Loucy (cell line): ENCODE data around the gene ASPDH.

ENCODE experiments used
- H2AFZ ChIP-seq: fragments of 200-600 bp; sonication (generic); 2 replicates; pipeline ENCODE4 v1.6.0; 2016; ENCODE audit warnings: antibody characterized with exemption, mild to moderate bottlenecking, low read length, moderate library complexity
- H3F3A ChIP-seq: fragments of 200-600 bp; 2 replicates; pipeline ENCODE4 v1.6.0; 2016; ENCODE audit warnings: antibody characterized with exemption, low read depth, mild to moderate bottlenecking
- H3K27me3 ChIP-seq: fragments of 200-600 bp; sonication (generic); 2 replicates; pipeline ENCODE4 v1.6.1; 2014; ENCODE audit warnings: low read length, mild to moderate bottlenecking; ENCODE audit not compliant: insufficient read depth, poor library complexity, severe bottlenecking
- H3K36me3 ChIP-seq: fragments of 200-600 bp; sonication (generic); 2 replicates; pipeline ENCODE4 v1.6.1; 2016; ENCODE audit warnings: low read length; ENCODE audit not compliant: insufficient read depth
- H3K4me1 ChIP-seq: fragments of 200-600 bp; sonication (generic); 2 replicates; pipeline ENCODE4 v1.5.1; 2014; ENCODE audit warnings: low read length, mild to moderate bottlenecking; ENCODE audit not compliant: insufficient read depth, poor library complexity, severe bottlenecking
- H3K4me2 ChIP-seq: fragments of 200-600 bp; sonication (generic); 2 replicates; pipeline ENCODE4 v1.6.0; 2014; ENCODE audit warnings: antibody characterized with exemption, low read length, low read depth, mild to moderate bottlenecking; ENCODE audit not compliant: poor library complexity, severe bottlenecking
- H3K4me3 ChIP-seq: fragments of 200-600 bp; sonication (generic); 2 replicates; pipeline ENCODE4 v1.5.1; 2014; ENCODE audit warnings: low read length, mild to moderate bottlenecking, mixed read lengths; ENCODE audit not compliant: poor library complexity, severe bottlenecking
- H3K79me2 ChIP-seq: fragments of 200-600 bp; sonication (generic); 2 replicates; pipeline ENCODE4 v1.6.1; 2014; ENCODE audit warnings: low read length; ENCODE audit not compliant: insufficient read depth
- H3K9ac ChIP-seq: fragments of 200-600 bp; sonication (generic); 2 replicates; pipeline ENCODE4 v1.6.0; 2014; ENCODE audit warnings: mild to moderate bottlenecking, low read depth, low read length, moderate library complexity; ENCODE audit not compliant: poor library complexity, severe bottlenecking
- H3K9me2 ChIP-seq: fragments of 200-600 bp; sonication (generic); replicated peaks from 2 replicates; pipeline ENCODE4 v1.6.1; 2016; ENCODE audit warnings: low read depth, low read length, mixed read lengths
- H3K9me3 ChIP-seq: fragments of 200-600 bp; sonication (generic); 2 replicates; pipeline ENCODE4 v1.6.1; 2014; ENCODE audit warnings: mild to moderate bottlenecking, antibody characterized with exemption, low read length, low read depth; ENCODE audit not compliant: insufficient read depth
- H4K20me1 ChIP-seq: fragments of 200-600 bp; sonication (generic); 2 replicates; pipeline ENCODE4 v1.6.0; 2014; ENCODE audit warnings: antibody characterized with exemption, low read length, mild to moderate bottlenecking; ENCODE audit not compliant: insufficient read depth, poor library complexity, severe bottlenecking
- EZH2phosphoT487 ChIP-seq: fragments of 200-600 bp; IDR thresholded peaks from 2 replicates; pipeline ENCODE4 v1.6.1; 2018; ENCODE audit warnings: antibody characterized with exemption, mild to moderate bottlenecking, moderate library complexity, borderline replicate concordance
- TF ChIP-seq, protein P1 (sequence below): fragments of 200-600 bp; sonication (generic); conservative IDR thresholded peaks from 2 replicates; pipeline ENCODE4 v1.5.1; 2014; ENCODE audit warnings: mild to moderate bottlenecking, antibody characterized with exemption, low read length

Gene ASPDH

DNA sequence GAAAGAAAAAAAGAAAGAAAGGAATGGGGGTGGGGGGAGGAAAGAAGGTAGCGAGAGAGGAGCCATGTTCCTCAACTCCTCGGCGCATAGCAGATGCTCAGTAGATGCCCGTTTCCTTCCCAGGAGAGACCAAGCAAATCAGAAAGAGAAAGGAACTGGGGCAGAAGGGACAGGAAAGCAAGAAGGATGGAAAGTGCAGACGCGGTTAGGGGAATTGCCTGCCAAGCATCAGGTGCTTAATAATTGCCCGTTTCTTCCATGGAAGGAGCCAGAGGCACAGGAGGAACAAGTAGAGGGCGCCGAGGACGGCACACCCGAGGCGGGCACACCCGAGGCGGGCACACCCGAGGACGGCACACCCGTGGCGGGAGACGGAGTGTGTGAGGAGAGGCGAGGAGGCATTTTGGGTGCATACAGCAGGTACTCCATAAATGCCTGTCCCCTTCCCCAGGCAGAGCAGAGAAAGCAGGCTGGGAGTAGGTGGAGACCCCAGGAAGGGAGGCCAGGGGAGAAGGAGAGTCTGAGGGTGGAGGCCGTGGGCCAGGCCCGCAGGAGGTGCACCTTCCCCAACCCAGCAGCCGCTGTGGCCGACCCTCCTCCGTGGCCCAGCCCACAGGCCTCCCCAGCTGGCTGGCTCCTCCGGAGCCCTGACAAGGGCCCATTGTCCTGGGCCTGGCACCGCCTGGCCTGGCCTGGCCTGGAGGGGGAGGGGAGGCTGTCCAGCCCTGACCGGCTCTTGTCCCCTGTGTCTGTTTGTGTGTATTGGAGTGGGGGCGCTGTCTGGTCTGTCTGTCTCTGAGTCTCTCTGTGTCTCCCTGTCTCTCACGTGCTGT lies 17.3 kb downstream of the ASPDH start:
- no peaks in the 10 kb centered on the region for H3K9me2 ChIP-seq
- no peaks in the 10 kb centered on the region for H3K79me2 ChIP-seq
- no peak overlapping the region for H3K4me3 ChIP-seq
- no peaks in the 10 kb centered on the region for H3K36me3 ChIP-seq
- peaks cover 3% of the 10 kb centered on the region; the same call in 1 of the 2 replicates for H3K9me3 ChIP-seq
- H3F3A ChIP-seq, result no peaks in the 10 kb centered on the region
- TF ChIP-seq EZH2phosphoT487, result no peak
- TF ChIP-seq, protein P1, sequence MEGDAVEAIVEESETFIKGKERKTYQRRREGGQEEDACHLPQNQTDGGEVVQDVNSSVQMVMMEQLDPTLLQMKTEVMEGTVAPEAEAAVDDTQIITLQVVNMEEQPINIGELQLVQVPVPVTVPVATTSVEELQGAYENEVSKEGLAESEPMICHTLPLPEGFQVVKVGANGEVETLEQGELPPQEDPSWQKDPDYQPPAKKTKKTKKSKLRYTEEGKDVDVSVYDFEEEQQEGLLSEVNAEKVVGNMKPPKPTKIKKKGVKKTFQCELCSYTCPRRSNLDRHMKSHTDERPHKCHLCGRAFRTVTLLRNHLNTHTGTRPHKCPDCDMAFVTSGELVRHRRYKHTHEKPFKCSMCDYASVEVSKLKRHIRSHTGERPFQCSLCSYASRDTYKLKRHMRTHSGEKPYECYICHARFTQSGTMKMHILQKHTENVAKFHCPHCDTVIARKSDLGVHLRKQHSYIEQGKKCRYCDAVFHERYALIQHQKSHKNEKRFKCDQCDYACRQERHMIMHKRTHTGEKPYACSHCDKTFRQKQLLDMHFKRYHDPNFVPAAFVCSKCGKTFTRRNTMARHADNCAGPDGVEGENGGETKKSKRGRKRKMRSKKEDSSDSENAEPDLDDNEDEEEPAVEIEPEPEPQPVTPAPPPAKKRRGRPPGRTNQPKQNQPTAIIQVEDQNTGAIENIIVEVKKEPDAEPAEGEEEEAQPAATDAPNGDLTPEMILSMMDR, result no peak
- peaks cover 4% of the 10 kb centered on the region for H3K27me3 ChIP-seq
- H3K9ac ChIP-seq, result no peak overlapping the region
- no peak overlapping the region for H3K4me2 ChIP-seq
- H3K4me1 ChIP-seq, result no peaks in the 10 kb centered on the region
- no peaks in the 10 kb centered on the region for H4K20me1 ChIP-seq
- H2AFZ ChIP-seq, result no peak overlapping the region

DNA sequence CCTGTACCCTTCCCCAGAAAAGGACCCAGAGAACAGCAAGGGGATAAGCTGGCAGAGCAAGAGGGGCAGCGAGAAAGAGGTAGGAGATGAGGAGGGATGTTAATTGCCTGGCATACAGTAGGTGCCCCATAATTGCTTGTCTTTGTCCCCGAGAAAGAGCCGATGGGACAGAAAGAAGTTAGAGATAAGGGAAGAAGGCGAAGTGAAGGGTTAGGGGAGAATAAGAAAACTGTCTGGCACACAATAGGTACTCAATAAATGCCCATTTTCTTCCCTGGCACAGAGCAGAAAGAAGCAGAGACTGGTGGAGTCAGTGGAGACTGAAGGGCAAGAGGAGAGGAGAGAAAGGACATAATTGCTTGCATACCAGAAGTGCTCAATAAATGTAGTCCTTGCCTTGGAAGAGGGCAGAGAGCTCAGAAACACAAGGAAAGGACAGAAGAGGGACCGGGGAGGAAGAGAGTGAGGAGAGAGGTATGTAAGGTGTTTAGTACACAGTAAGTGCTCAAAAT lies 18.6 kb downstream of the ASPDH start:
- Histone ChIP-seq H3K9ac (no peak overlapping the region), H3K9me2 (no peaks in the 10 kb centered on the region), H3K9me3 (peaks cover 3% of the 10 kb centered on the region; the same call in 1 of the 2 replicates), H3K27me3 (peaks cover 4% of the 10 kb centered on the region), H3K36me3 (no peaks in the 10 kb centered on the region), H3K4me1 (no peaks in the 10 kb centered on the region), H3F3A (no peaks in the 10 kb centered on the region), H3K79me2 (no peaks in the 10 kb centered on the region), H2AFZ (no peak overlapping the region), H4K20me1 (no peaks in the 10 kb centered on the region), H3K4me3 (no peak overlapping the region), H3K4me2 (no peak overlapping the region)
- TF ChIP-seq EZH2phosphoT487, result no peak
- TF ChIP-seq, protein P1, result no peak

DNA sequence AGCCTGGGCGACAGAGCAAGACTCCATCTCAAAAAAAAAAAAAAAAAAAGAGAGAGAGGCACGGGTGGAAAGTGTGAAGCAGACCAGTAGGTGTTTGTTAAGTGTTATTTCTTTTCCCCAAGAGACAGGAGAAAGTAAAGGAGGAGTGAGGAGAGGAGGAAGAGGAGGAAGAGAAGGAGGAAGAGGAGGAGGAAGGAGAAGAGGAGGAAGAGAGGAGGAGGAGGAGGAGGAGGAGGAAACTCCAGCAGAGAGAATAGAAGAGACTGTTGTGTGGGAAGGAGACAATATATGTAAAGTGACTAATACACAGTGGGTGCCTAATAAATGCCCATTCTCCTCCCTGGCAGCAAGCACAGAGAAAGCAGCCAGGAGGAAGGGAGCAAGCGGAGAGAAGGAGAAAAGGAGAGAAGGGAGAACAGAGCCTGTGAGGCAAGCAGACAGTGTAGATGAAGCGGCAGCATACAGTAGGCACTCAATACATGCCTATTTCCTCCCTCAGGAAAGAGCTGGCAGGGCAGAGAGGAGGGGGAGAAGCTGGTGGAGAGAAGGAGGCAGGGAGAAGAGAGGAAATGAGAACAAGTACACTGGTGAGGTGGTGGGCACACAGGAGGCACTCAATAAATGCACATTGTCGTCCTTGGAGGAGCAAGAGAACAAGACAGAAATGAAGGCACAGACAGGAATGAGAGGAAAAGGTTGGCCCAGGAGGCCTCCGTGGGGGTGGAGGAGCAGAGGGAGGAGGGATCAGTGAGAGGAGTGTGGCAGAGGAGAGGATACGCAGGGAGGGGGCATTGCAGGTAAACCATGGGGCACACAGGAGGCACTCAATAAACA lies 19.3 kb downstream of the ASPDH start:
- no peak for TF ChIP-seq EZH2phosphoT487
- TF ChIP-seq, protein P1, result no peak
- H3K4me2 ChIP-seq, result no peak overlapping the region
- H3K36me3 ChIP-seq, result no peaks in the 10 kb centered on the region
- no peaks in the 10 kb centered on the region for H4K20me1 ChIP-seq
- H3K9me3 ChIP-seq, result peaks cover 3% of the 10 kb centered on the region; the same call in 1 of the 2 replicates
- H2AFZ ChIP-seq, result no peak overlapping the region
- no peaks in the 10 kb centered on the region for H3K4me1 ChIP-seq
- no peak overlapping the region for H3K9ac ChIP-seq
- H3K9me2 ChIP-seq, result no peaks in the 10 kb centered on the region
- H3F3A ChIP-seq, result no peaks in the 10 kb centered on the region
- H3K79me2 ChIP-seq, result no peaks in the 10 kb centered on the region
- H3K27me3 ChIP-seq, result peaks cover 4% of the 10 kb centered on the region
- no peak overlapping the region for H3K4me3 ChIP-seq
